Fibroblast of pulmonary artery (primary cell): ENCODE results near the gene PRKCH.
A peak's percentile ranks its signal among the peaks of the same experiment; 100 is the strongest.

Source experiments
- DNase-seq: peaks from one replicate; pipeline ENCODE4 v3.0.0-alpha.2; 2010; ENCODE audit warnings: low read depth
- H3K4me3 ChIP-seq: replicated peaks from 2 replicates; pipeline ENCODE4 v1.5.1; 2011; ENCODE audit warnings: low read depth, mild to moderate bottlenecking, control low read depth, low read length, moderate library complexity
- CTCF ChIP-seq: IDR thresholded peaks from 2 replicates; pipeline ENCODE4 v1.5.1; 2011; ENCODE audit warnings: mild to moderate bottlenecking, control low read depth, low read length, inconsistent platforms; ENCODE audit errors: missing control alignments

The PRKCH gene

GRCh38 chr14:61365667-61366212 lies 44.4 kb downstream of the PRKCH start:
- TF ChIP-seq CTCF, result no peak
- no peak overlapping the region for H3K4me3 ChIP-seq
- DNase-seq, result peak; percentile 65

- no peak for TF ChIP-seq CTCF
- H3K4me3 ChIP-seq, result no peak overlapping the region
- DNase-seq, result no peak
Observed at GRCh38 chr14:61368114-61368710, 46.8 kb downstream of the PRKCH start.

- no peak for TF ChIP-seq CTCF
- H3K4me3 ChIP-seq, result no peak overlapping the region
- no peak for DNase-seq
Observed at GRCh38 chr14:61368781-61369453, 47.5 kb downstream of the PRKCH start.

GRCh38 chr14:61369454-61369810 lies 48.1 kb downstream of the PRKCH start:
- no peak for TF ChIP-seq CTCF
- H3K4me3 ChIP-seq, result no peak overlapping the region
- no peak for DNase-seq

- TF ChIP-seq CTCF, result no peak
- no peak overlapping the region for H3K4me3 ChIP-seq
- no peak for DNase-seq
Observed at GRCh38 chr14:61372379-61372778, 51.0 kb downstream of the PRKCH start.

- DNase-seq, result no peak
- H3K4me3 ChIP-seq, result no peak overlapping the region
Observed at GRCh38 chr14:61372842-61373555, 51.6 kb downstream of the PRKCH start.

More at GRCh38 chr14:61372842-61373555, 51.6 kb downstream of the PRKCH start:
- TF ChIP-seq CTCF, result no peak
